ENCODE data around the gene AARS2.
A peak's percentile ranks its signal among the peaks of the same experiment; 100 is the strongest.

AARS2 gene

GRCh38 chr6:44312901-44313788, at the start of gene AARS2:
Gene AARS2, minus strand, starts transcription at chr6:44313347. Its CDS starts 24 bp downstream, at chr6:44313323.
- peak; percentile 88 for TF ChIP-seq CTCF (IDR thresholded peaks at IDR 0.05; ENCODE audit: control insufficient read depth, extremely low read depth, insufficient read depth)

DNA sequence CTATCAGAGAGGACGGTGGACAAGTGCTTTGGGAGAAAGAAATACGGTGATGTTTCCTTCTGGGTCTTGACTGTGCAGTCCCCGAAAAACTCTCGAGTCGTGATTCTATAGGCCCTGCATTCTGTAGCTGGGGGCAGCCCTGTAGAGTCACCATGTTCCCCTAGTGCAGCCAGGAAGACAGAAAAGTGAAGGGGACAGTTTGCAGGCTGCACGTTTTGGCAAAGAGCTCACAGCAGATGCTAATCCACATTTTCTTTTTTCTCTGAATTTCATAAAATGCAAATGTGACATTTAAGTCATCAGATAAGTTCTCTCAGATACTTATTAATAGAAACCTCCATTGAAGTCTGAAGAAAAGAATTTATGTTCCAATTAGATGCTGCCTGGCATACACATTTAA, 48.8 kb upstream of the AARS2 start:
- no peak for DNase-seq (ENCODE audit: low read depth)
- no peak overlapping the region for H3K4me3 ChIP-seq (ENCODE audit: low read depth, low read length)
- no peak for TF ChIP-seq CTCF (IDR thresholded peaks at IDR 0.05; ENCODE audit: control insufficient read depth, extremely low read depth, insufficient read depth)

More at GRCh38 chr6:44312901-44313788, at the start of gene AARS2:
- peak; percentile 52 for DNase-seq (ENCODE audit: low read depth)
- peak within 1 kb of the TSS; percentile 96 for H3K4me3 ChIP-seq (ENCODE audit: low read depth, low read length)

- no peak for TF ChIP-seq CTCF (IDR thresholded peaks at IDR 0.05; ENCODE audit: control insufficient read depth, extremely low read depth, insufficient read depth)
- no peak overlapping the region for H3K4me3 ChIP-seq (ENCODE audit: low read depth, low read length)
- DNase-seq (ENCODE audit: low read depth): no peak
Observed at GRCh38 chr6:44359973-44360372, 46.8 kb upstream of the AARS2 start.

DNA sequence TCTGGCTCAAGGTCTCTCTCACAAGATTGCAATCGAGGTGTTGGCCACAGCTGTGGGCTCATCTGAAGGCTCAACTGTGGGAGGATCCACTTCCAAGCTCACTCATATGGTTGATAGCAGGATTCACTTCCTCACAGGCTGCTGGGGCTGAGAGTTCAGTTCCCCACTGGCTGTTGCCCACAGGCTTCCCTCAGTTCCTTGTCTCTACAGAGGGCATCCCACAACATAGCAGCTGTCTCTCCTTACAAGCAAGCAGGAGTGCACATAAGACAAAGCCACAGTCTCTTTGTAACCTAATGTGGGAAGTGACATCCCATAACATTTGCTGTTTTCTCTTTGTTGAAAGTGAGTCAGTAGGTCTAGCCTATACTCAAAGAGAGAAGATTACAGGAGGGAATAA, 43.3 kb upstream of the AARS2 start:
- no peak for TF ChIP-seq CTCF (IDR thresholded peaks at IDR 0.05; ENCODE audit: control insufficient read depth, extremely low read depth, insufficient read depth)
- DNase-seq (ENCODE audit: low read depth): no peak

DNA sequence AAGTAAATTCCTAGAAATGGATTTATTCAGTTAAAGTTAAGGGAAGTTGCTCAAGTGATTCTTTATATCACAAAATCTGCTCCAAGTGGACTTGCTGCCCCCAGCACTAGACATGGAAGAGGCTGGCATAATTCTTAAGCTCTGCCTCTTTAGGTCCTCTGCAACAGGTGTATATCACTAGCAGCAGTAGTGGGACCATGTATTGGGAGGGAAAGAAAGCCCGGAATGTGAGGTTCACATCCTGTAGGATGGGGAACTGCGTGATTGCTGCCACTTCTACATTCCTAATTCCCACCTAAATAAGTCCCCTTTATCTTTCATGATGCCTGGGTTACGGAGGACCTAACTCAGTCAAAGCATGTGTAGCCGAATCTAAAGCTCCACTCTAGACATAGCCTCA, 42.5 kb upstream of the AARS2 start:
- H3K4me3 ChIP-seq (ENCODE audit: low read depth, low read length): no peak overlapping the region
- no peak for TF ChIP-seq CTCF (IDR thresholded peaks at IDR 0.05; ENCODE audit: control insufficient read depth, extremely low read depth, insufficient read depth)
- DNase-seq (ENCODE audit: low read depth): no peak

More for the DNA sequence above, 43.3 kb upstream of the AARS2 start:
- no peak overlapping the region for H3K4me3 ChIP-seq (ENCODE audit: low read depth, low read length)

GRCh38 chr6:44353336-44353735, 40.2 kb upstream of the AARS2 start:
- peak; percentile 11 for DNase-seq (ENCODE audit: low read depth)
- TF ChIP-seq CTCF (IDR thresholded peaks at IDR 0.05; ENCODE audit: control insufficient read depth, extremely low read depth, insufficient read depth): no peak
- H3K4me3 ChIP-seq (ENCODE audit: low read depth, low read length): no peak overlapping the region

All from LNCaP clone FGC (cell line).